K562 (cell line): ENCODE data around the gene CAMK2D. TPM values are rescaled to one million over a fixed set of nuclear protein-coding genes. Genes with fewer than 3 reads are reported as not detected.

Experiments used
- ATAC-seq: fragments of 200-7000 bp; cut with Tn5 transposase; 3 replicates; pipeline ENCODE4 v1.9.1; 2020; ENCODE audit warnings: moderate library complexity
- BruUV-seq: library from RNA; stranded (reverse); fragments of 400-500 nt; replicated peaks from 2 replicates; lab custom pipeline; 2021; lab: Mats Ljungman, UMichigan
- CTCF ChIA-PET: fragments of 300-600 bp; formaldehyde crosslinking; extraction: SDS; loops from one replicate; lab custom pipeline; 2021; ENCODE audit warnings: low intra/inter-chr PET ratio; lab: Yijun Ruan, JAX
- POLR2A ChIA-PET: fragments of 300-600, 350-650 bp; sonication (Branson Sonifier 250); formaldehyde crosslinking; extraction: SDS; loops from one replicate; lab custom pipeline; 2021; ENCODE audit warnings: antibody characterized with exemption, inconsistent platforms; lab: Yijun Ruan, JAX
- DNase-seq, 4 experiments: peaks; one replicate each; pipeline versions ENCODE4 v3.0.0 to v3.0.0-alpha.2; 2011 to 2018; ENCODE audit warnings: low spot score in 3 of 4, mixed read lengths in 3 of 4; ENCODE audit errors: extremely low read depth in 1 of 4
- FAIRE-seq: peaks from 2 replicates; lab custom pipeline; 2011; peaks lifted over from hg19 to GRCh38; lab: Jason Lieb, UNC
- H2AFZ ChIP-seq: 2 replicates; pipeline ENCODE4 v1.6.0; 2011; ENCODE audit warnings: low read depth, low read length, control low read depth, inconsistent platforms
- H3K27ac ChIP-seq: fragments of 200-600 bp; 3 replicates; pipeline ENCODE4 v1.8.0; 2011; ENCODE audit warnings: low read depth, mild to moderate bottlenecking, control low read depth, inconsistent platforms, low read length, moderate library complexity, mixed read lengths; ENCODE audit errors: extremely low read depth
- H3K27me3 ChIP-seq, 2 experiments: fragments of 300-600 bp in 1 of 2; 2 replicates in 1 of 2; 3 replicates in 1 of 2; pipeline versions ENCODE4 v1.6.0 to v1.8.0; 2011; ENCODE audit warnings: inconsistent platforms in 2 of 2, low read length in 2 of 2, mild to moderate bottlenecking in 1 of 2, mixed read lengths in 1 of 2, moderate library complexity in 1 of 2; ENCODE audit not compliant: control insufficient read depth in 2 of 2, insufficient read depth in 2 of 2
- H3K36me3 ChIP-seq: fragments of 300-600 bp; 3 replicates; pipeline ENCODE4 v1.8.0; 2011; ENCODE audit warnings: mild to moderate bottlenecking, low read length, inconsistent platforms; ENCODE audit not compliant: control insufficient read depth, insufficient read depth
- H3K4me1 ChIP-seq, 2 experiments: fragments of 200-600 bp in 1 of 2; replicated peaks in 1 of 2; 2 replicates in 1 of 2; 3 replicates in 1 of 2; pipeline versions ENCODE4 v1.5.1 to v1.8.0; 2011; ENCODE audit warnings: inconsistent platforms in 2 of 2, low read length in 2 of 2, mild to moderate bottlenecking in 1 of 2, mixed read lengths in 1 of 2, moderate library complexity in 1 of 2; ENCODE audit not compliant: control insufficient read depth in 2 of 2, insufficient read depth in 2 of 2
- H3K4me2 ChIP-seq: 2 replicates; pipeline ENCODE4 v1.6.1; 2011; ENCODE audit warnings: low read length, control low read depth, inconsistent platforms, mixed read lengths; ENCODE audit not compliant: insufficient read depth
- H3K4me3 ChIP-seq: fragments of 200-600 bp; sonication (generic), shearing (Covaris generic); 2 replicates; pipeline ENCODE4 v1.5.1; 2016; ENCODE audit warnings: control low read depth, inconsistent platforms
- H3K79me2 ChIP-seq: fragments of 200-600 bp; 3 replicates; pipeline ENCODE4 v1.8.0; 2011; ENCODE audit warnings: low read length, inconsistent platforms; ENCODE audit not compliant: control insufficient read depth, insufficient read depth
- H3K9ac ChIP-seq, 2 experiments: 2 replicates each; pipeline versions ENCODE4 v1.6.0 to v1.6.1; 2011; ENCODE audit warnings: low read depth in 2 of 2, low read length in 2 of 2, control low read depth in 1 of 2, inconsistent platforms in 1 of 2, mild to moderate bottlenecking in 1 of 2, mixed read lengths in 1 of 2; ENCODE audit not compliant: insufficient read depth in 1 of 2
- H3K9me1 ChIP-seq: one replicate; pipeline ENCODE4 v1.6.0; 2011; ENCODE audit warnings: inconsistent platforms, mild to moderate bottlenecking, low read length, moderate library complexity; ENCODE audit not compliant: control insufficient read depth, insufficient read depth
- H3K9me3 ChIP-seq: replicated peaks from 2 replicates; pipeline ENCODE4 v1.5.1; 2011; ENCODE audit warnings: low read depth, low read length, inconsistent platforms; ENCODE audit not compliant: control insufficient read depth, insufficient read depth
- H4K20me1 ChIP-seq: replicated peaks from 2 replicates; pipeline ENCODE4 v1.6.1; 2011; ENCODE audit warnings: low read length, inconsistent platforms, mixed read lengths; ENCODE audit not compliant: control insufficient read depth, insufficient read depth
- KAT7 ChIP-seq: sonication (generic); formaldehyde crosslinking; IDR thresholded peaks from 2 replicates; pipeline ENCODE4 v1.8.0; 2022; ENCODE audit warnings: missing genetic modification reagents, mild to moderate bottlenecking, borderline replicate concordance
- MED1 ChIP-seq: sonication (generic); formaldehyde crosslinking; IDR thresholded peaks from 2 replicates; pipeline ENCODE4 v1.8.1; 2023; ENCODE audit warnings: missing genetic modification reagents, borderline replicate concordance
- PTTG1 ChIP-seq: fragments of 450-650 bp; IDR thresholded peaks from 2 replicates; pipeline ENCODE4 v1.6.1; 2016; ENCODE audit warnings: low read depth, mild to moderate bottlenecking, missing genetic modification characterization, missing compliant biosample characterization
- RBM34 ChIP-seq: fragments of 200-400 bp; formaldehyde crosslinking; IDR thresholded peaks from 2 replicates; pipeline ENCODE4 v1.6.1; 2018; ENCODE audit warnings: low read length, borderline replicate concordance; ENCODE audit not compliant: insufficient read depth
- SIN3B ChIP-seq: fragments of 450-650 bp; IDR thresholded peaks from 2 replicates; pipeline ENCODE4 v1.6.1; 2017; ENCODE audit warnings: low read depth, mild to moderate bottlenecking, moderate library complexity
- SUPT5H ChIP-seq: fragments of 450-650 bp; IDR thresholded peaks from 2 replicates; pipeline ENCODE4 v1.6.1; 2016
- XRCC4 ChIP-seq: IDR thresholded peaks from one replicate; pipeline ENCODE4 v1.6.1; 2011; ENCODE audit not compliant: insufficient read depth, insufficient read length; ENCODE audit errors: extremely low read depth
- ZNF23 ChIP-seq: fragments of 250-450 bp; sonication (Bioruptor Pico); IDR thresholded peaks from 2 replicates; pipeline ENCODE4 v1.4.0; 2020; ENCODE audit warnings: mild to moderate bottlenecking
- ZNF274 ChIP-seq: IDR thresholded peaks from 2 replicates; pipeline ENCODE4 v1.6.1; 2011; ENCODE audit warnings: low read depth, mild to moderate bottlenecking, low read length, moderate library complexity, borderline replicate concordance
- ZNF785 ChIP-seq: fragments of 250-450 bp; sonication (Bioruptor Pico); IDR thresholded peaks from 2 replicates; pipeline ENCODE4 v1.4.0; 2020; ENCODE audit warnings: mild to moderate bottlenecking
- WGBS: fragments of 100-300 bp; shearing (Covaris generic); methylation state at CpG from one replicate; pipeline ENCODE4 v1.1.6; 2016; ENCODE audit warnings: low coverage, mixed read lengths; ENCODE audit not compliant: insufficient coverage; ENCODE audit errors: missing lambda C conversion rate; 5-methylcytosine and 5-hydroxymethylcytosine counted together
- in situ Hi-C: fragments of 300-500 bp; cut with MboI; formaldehyde crosslinking; loops from 4 replicates; pipeline ENCODE4 v1.15.0; 2018; ENCODE audit warnings: inconsistent platforms, mixed read lengths
- intact Hi-C: fragments of 100-400 bp; cut with micrococcal nuclease; formaldehyde crosslinking; loops from 2 replicates; pipeline ENCODE4 v1.14.2; 2022
- polyA plus RNA-seq, 8 experiments: library from polyadenylated mRNA; depleted of rRNA in 4 of 8; stranded (reverse) in 5 of 8; unstranded in 3 of 8; fragments of >200 nt; fragmentation: Nextera tagmentation in 2 of 8; fragmentation: Illumina TruSeq in 1 of 8; extraction: Ambion mirVana in 2 of 8; extraction: Trizol in 1 of 8; gene quantifications; 2 replicates each; pipeline versions ENCODE4 v1.2.1 to v1.2.3, GENCODE V29; 2011 to 2014; ENCODE audit warnings: inconsistent platforms in 1 of 8, missing spikeins in 1 of 8
- total RNA-seq, 7 experiments: library from RNA; depleted of rRNA in 6 of 7; stranded (reverse); fragments of >200 nt in 6 of 7; fragmentation: Illumina TruSeq in 2 of 7; extraction: Trizol in 2 of 7; gene quantifications; 2 replicates each; pipeline versions ENCODE4 v1.2.1 to v1.2.3, GENCODE V29; 2011 to 2021; ENCODE audit warnings: low replicate concordance in 1 of 7

The CAMK2D gene
- total and polyA plus RNA-seq, 9 of the 15 experiments (the other 6 are each of a cell fraction or from before 2014, with no cell fraction given): 0.01 to 0.33 (median 0.04) TPM; not detected in 2

DNA sequence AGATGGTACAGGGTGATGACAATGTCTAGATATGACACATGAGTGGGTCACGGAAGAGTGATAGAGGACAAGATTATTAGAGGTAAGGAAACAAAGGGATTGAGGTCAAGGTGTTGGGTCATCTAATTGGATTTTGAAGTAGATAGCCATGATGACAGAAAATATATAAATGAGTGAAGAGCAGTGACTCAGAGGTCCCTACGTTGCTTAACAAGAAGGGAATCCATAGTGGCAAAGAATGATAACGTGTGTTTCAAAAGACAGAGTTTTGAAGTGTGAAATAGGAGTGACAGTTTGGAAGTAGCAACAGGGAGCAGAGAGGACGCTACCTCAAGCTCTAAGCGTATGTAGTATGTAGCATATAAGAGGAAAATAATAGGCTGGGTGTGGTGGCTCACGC lies 22.2 kb upstream of the CAMK2D start:
- in situ Hi-C loops: no loop called here
- WGBS: 3% methylated on average over 6 of the region's 6 CpGs
- no peak overlapping the region for H2AFZ ChIP-seq
- H3K9me3 ChIP-seq: no peaks in the 10 kb centered on the region
- intact Hi-C loops: no loop called here
- no peaks in the 10 kb centered on the region for H3K27me3 ChIP-seq
- ATAC-seq: no peak
- H3K4me1 ChIP-seq: no peaks in the 10 kb centered on the region
- no peak overlapping the region for H3K27ac ChIP-seq
- FAIRE-seq: no peak
- no peaks in the 10 kb centered on the region for H3K36me3 ChIP-seq
- TF ChIP-seq ZNF274: no peak
- TF ChIP-seq PTTG1: no peak
- TF ChIP-seq KAT7 (CRISPR knock-in tag): no peak
- no peak for TF ChIP-seq ZNF23 (CRISPR knock-in tag)
- TF ChIP-seq ZNF785: no peak
- TF ChIP-seq SUPT5H: no peak
- no peak for TF ChIP-seq SIN3B
- TF ChIP-seq MED1 (CRISPR knock-in tag): no peak
- TF ChIP-seq RBM34: no peak
- TF ChIP-seq XRCC4: no peak
- no peak overlapping the region for H3K4me3 ChIP-seq
- H3K79me2 ChIP-seq: no peaks in the 10 kb centered on the region
- ChIA-PET CTCF (no interaction called here), POLR2A (no interaction called here)
- H4K20me1 ChIP-seq: no peaks in the 10 kb centered on the region
- H3K4me2 ChIP-seq: no peak overlapping the region
- DNase-seq: no peak
- no peak overlapping the region for H3K9ac ChIP-seq
- no TSS peak for BruUV-seq
- H3K9me1 ChIP-seq: no peaks in the 10 kb centered on the region
